Cardiac fibroblast (primary cell): ENCODE data around the gene TOX2.

Source experiments
- DNase-seq, 2 donors: peaks; one replicate each; pipeline versions ENCODE4 v3.0.0 to v3.0.0-alpha.2; 2010; ENCODE audit warnings: low read depth in 2 of 2
- H3K4me3 ChIP-seq, 2 donors: replicated peaks in 1 of 2; 1 replicate in 1 of 2; 2 replicates in 1 of 2; pipeline ENCODE4 v1.5.1; 2011; ENCODE audit warnings: low read depth in 2 of 2, low read length in 2 of 2, mild to moderate bottlenecking in 2 of 2, moderate library complexity in 1 of 2
- CTCF ChIP-seq: IDR thresholded peaks from one replicate; pipeline ENCODE4 v1.5.1; 2011; ENCODE audit warnings: low read depth, mild to moderate bottlenecking, low read length, inconsistent platforms

Gene TOX2

GRCh38 chr20:43899274-43900120, 15.2 kb upstream of the TOX2 start:
- TF ChIP-seq CTCF: no peak
- no peak for DNase-seq
- no peak overlapping the region for H3K4me3 ChIP-seq

GRCh38 chr20:43900121-43900466, 14.6 kb upstream of the TOX2 start:
- peak; percentile 15 to 38 for DNase-seq
- no peak for TF ChIP-seq CTCF
- no peak overlapping the region for H3K4me3 ChIP-seq

GRCh38 chr20:43900496-43900895, 14.2 kb upstream of the TOX2 start:
- no peak for TF ChIP-seq CTCF
- peak in 1 of 2 donors; percentile 78 for DNase-seq
- no peak overlapping the region for H3K4me3 ChIP-seq

- peak in 1 of 2 donors; percentile 22 for DNase-seq
- no peak overlapping the region for H3K4me3 ChIP-seq
- TF ChIP-seq CTCF: no peak
Measured at GRCh38 chr20:43901296-43901695, 13.4 kb upstream of the TOX2 start.

- no peak for TF ChIP-seq CTCF
- H3K4me3 ChIP-seq: no peak overlapping the region
- no peak for DNase-seq
Measured at GRCh38 chr20:43903953-43904826, 10.5 kb upstream of the TOX2 start.

- TF ChIP-seq CTCF: no peak
- no peak for DNase-seq
- no peak overlapping the region for H3K4me3 ChIP-seq
Measured at GRCh38 chr20:43904827-43905177, 9.8 kb upstream of the TOX2 start.
